ENCODE data around the gene WHAMM.
"Not testable (repeated sequence)": the region's sequence is repeated elsewhere in the genome, so short reads cannot be mapped to it uniquely, and the experiment has no call there.

Gene WHAMM

DNA sequence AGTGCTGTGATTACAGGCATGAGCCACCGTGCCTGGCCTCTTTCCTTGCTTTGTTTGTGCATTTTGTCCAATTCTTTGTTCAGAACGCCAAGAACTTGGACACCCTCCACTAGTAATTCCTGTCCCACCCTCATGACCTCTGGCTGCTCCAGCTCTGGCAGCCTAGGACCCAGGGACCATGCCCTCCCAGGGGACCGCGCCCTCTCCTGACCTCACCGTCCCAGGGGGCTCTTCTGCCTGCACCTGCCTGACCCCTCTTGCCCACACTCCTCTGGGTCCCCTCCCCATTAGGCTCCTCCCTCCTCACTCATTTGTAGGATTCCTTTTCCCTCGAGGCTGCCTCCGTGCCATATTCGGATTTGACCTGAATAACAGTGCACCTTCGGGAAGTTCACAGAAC, 44.7 kb upstream of the WHAMM start:
- H3K4me1 ChIP-seq (ENCODE audit: insufficient read depth, low read length) = no peaks in the 10 kb centered on the region
- no peak overlapping the region for H3K9ac ChIP-seq (ENCODE audit: low read depth, low read length)
- TF ChIP-seq, protein P1, sequence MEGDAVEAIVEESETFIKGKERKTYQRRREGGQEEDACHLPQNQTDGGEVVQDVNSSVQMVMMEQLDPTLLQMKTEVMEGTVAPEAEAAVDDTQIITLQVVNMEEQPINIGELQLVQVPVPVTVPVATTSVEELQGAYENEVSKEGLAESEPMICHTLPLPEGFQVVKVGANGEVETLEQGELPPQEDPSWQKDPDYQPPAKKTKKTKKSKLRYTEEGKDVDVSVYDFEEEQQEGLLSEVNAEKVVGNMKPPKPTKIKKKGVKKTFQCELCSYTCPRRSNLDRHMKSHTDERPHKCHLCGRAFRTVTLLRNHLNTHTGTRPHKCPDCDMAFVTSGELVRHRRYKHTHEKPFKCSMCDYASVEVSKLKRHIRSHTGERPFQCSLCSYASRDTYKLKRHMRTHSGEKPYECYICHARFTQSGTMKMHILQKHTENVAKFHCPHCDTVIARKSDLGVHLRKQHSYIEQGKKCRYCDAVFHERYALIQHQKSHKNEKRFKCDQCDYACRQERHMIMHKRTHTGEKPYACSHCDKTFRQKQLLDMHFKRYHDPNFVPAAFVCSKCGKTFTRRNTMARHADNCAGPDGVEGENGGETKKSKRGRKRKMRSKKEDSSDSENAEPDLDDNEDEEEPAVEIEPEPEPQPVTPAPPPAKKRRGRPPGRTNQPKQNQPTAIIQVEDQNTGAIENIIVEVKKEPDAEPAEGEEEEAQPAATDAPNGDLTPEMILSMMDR (IDR thresholded peaks at IDR 0.05; ENCODE audit: borderline replicate concordance, extremely low read depth, low read length, poor library complexity, severe bottlenecking) = no peak
- TF ChIP-seq EZH2 (IDR thresholded peaks at IDR 0.05; ENCODE audit: borderline replicate concordance, low read depth, low read length, severe bottlenecking) = no peak
- H4K20me1 ChIP-seq (ENCODE audit: insufficient read depth, low read length) = no peaks in the 10 kb centered on the region
- peaks cover 3% of the 10 kb centered on the region; the same call in 1 of the 2 replicates for H3K36me3 ChIP-seq (ENCODE audit: insufficient read depth, low read length)
- H3K4me2 ChIP-seq (ENCODE audit: insufficient read depth, low read length) = no peak overlapping the region
- ATAC-seq (ENCODE audit: insufficient read depth, low read depth) (no peak), DNase-seq (no peak)
- H3K27me3 ChIP-seq (ENCODE audit: insufficient read depth, low read length, poor library complexity) = no peaks in the 10 kb centered on the region
- H3K9me3 ChIP-seq (ENCODE audit: insufficient read depth, low read length, severe bottlenecking) = no peaks in the 10 kb centered on the region
- H2AFZ ChIP-seq (ENCODE audit: low read depth, low read length) = no peak overlapping the region
- H3K27ac ChIP-seq (ENCODE audit: low read length) = no peak overlapping the region
- H3K4me3 ChIP-seq (ENCODE audit: low read depth in 1 of 2, low read length in 2 of 2) = no peak overlapping the region
- no peaks in the 10 kb centered on the region for H3K79me2 ChIP-seq (ENCODE audit: insufficient read depth, low read length)

DNA sequence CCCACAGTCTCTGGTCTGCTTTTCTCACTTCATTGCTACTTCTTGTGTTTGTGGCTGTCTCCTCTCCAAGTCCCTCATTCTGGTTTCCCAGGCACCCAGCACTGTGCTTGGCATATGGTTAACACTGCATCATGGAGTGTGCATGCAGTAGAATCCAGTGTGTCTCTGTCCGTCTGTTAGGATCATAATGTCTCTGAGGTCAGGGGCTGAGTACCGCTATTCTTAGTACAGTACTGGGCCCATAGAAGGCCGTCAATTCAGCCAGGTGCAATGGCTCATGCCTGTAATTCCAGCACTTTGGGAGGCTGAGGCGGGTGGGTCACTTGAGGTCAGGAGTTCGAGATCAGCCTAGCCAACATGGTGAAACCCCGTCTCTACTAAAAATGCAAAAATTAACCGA, 43.2 kb upstream of the WHAMM start:
- not testable (repeated sequence) for H3K4me3 ChIP-seq (ENCODE audit: low read depth in 1 of 2, low read length in 2 of 2); DNase-seq; H2AFZ ChIP-seq (ENCODE audit: low read depth, low read length); H3K27ac ChIP-seq (ENCODE audit: low read length); H3K4me1 ChIP-seq (ENCODE audit: insufficient read depth, low read length); ATAC-seq (ENCODE audit: insufficient read depth, low read depth); H4K20me1 ChIP-seq (ENCODE audit: insufficient read depth, low read length); H3K9ac ChIP-seq (ENCODE audit: low read depth, low read length); H3K9me3 ChIP-seq (ENCODE audit: insufficient read depth, low read length, severe bottlenecking); H3K4me2 ChIP-seq (ENCODE audit: insufficient read depth, low read length); H3K27me3 ChIP-seq (ENCODE audit: insufficient read depth, low read length, poor library complexity); H3K36me3 ChIP-seq (ENCODE audit: insufficient read depth, low read length); H3K79me2 ChIP-seq (ENCODE audit: insufficient read depth, low read length)

- ATAC-seq (ENCODE audit: insufficient read depth, low read depth) (no peak), DNase-seq (no peak)
- Histone ChIP-seq H3K9me3 (ENCODE audit: insufficient read depth, low read length, severe bottlenecking) (no peaks in the 10 kb centered on the region), H3K4me1 (ENCODE audit: insufficient read depth, low read length) (no peaks in the 10 kb centered on the region), H3K4me3 (ENCODE audit: low read depth in 1 of 2, low read length in 2 of 2) (no peak overlapping the region), H3K27ac (ENCODE audit: low read length) (no peak overlapping the region), H3K36me3 (ENCODE audit: insufficient read depth, low read length) (no peaks in the 10 kb centered on the region), H3K27me3 (ENCODE audit: insufficient read depth, low read length, poor library complexity) (no peaks in the 10 kb centered on the region), H3K79me2 (ENCODE audit: insufficient read depth, low read length) (no peaks in the 10 kb centered on the region), H3K4me2 (ENCODE audit: insufficient read depth, low read length) (no peak overlapping the region), H2AFZ (ENCODE audit: low read depth, low read length) (no peak overlapping the region), H4K20me1 (ENCODE audit: insufficient read depth, low read length) (no peaks in the 10 kb centered on the region), H3K9ac (ENCODE audit: low read depth, low read length) (no peak overlapping the region)
- TF ChIP-seq, protein P1 (IDR thresholded peaks at IDR 0.05; ENCODE audit: borderline replicate concordance, extremely low read depth, low read length, poor library complexity, severe bottlenecking) = no peak
- TF ChIP-seq EZH2 (IDR thresholded peaks at IDR 0.05; ENCODE audit: borderline replicate concordance, low read depth, low read length, severe bottlenecking) = no peak
Observed at GRCh38 chr15:82767163-82767829, 42.1 kb upstream of the WHAMM start.

DNA sequence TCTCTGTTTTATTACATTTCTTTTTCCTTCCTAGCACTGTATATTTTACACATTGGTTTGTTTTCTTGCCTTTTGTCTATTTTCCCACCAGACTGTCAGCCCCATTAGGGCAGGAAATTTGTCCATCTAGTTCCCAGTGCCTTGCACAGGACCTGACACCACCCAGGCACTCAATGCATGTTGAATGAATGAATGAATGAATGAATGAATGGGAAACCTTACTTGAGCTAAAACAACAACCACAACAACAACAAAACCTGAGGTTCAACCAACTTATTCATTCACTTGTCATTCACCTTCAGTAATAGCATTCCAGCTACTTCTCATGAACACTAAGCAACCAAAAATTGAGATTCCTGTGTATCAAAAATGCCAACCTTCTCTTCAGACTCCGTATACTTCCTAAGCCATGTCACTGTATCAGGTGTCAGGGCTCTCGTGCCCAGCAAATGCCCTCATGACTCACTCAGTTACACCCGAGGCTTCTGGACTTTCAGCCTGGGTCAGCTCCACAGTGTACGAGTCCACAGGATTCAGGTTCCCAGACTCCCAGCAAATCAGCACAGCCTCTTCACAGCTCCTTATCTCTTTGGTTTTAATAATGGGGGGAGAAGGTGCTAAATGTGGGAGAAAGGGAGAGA, 40.9 kb upstream of the WHAMM start:
- no peak overlapping the region for H2AFZ ChIP-seq (ENCODE audit: low read depth, low read length)
- TF ChIP-seq EZH2 (IDR thresholded peaks at IDR 0.05; ENCODE audit: borderline replicate concordance, low read depth, low read length, severe bottlenecking) = no peak
- TF ChIP-seq, protein P1 (IDR thresholded peaks at IDR 0.05; ENCODE audit: borderline replicate concordance, extremely low read depth, low read length, poor library complexity, severe bottlenecking) = no peak
- DNase-seq = no peak

More for the DNA sequence above, 40.9 kb upstream of the WHAMM start:
- H3K27ac ChIP-seq (ENCODE audit: low read length) = no peak overlapping the region
- H3K9ac ChIP-seq (ENCODE audit: low read depth, low read length) = no peak overlapping the region
- no peaks in the 10 kb centered on the region for H3K79me2 ChIP-seq (ENCODE audit: insufficient read depth, low read length)
- H3K4me2 ChIP-seq (ENCODE audit: insufficient read depth, low read length) = no peak overlapping the region
- no peaks in the 10 kb centered on the region for H3K27me3 ChIP-seq (ENCODE audit: insufficient read depth, low read length, poor library complexity)
- ATAC-seq (ENCODE audit: insufficient read depth, low read depth) = no peak
- no peaks in the 10 kb centered on the region for H3K9me3 ChIP-seq (ENCODE audit: insufficient read depth, low read length, severe bottlenecking)
- no peaks in the 10 kb centered on the region for H3K36me3 ChIP-seq (ENCODE audit: insufficient read depth, low read length)
- H3K4me1 ChIP-seq (ENCODE audit: insufficient read depth, low read length) = no peaks in the 10 kb centered on the region
- H4K20me1 ChIP-seq (ENCODE audit: insufficient read depth, low read length) = no peaks in the 10 kb centered on the region
- H3K4me3 ChIP-seq (ENCODE audit: low read depth in 1 of 2, low read length in 2 of 2) = no peak overlapping the region
